ENCODE measurements around the gene MYOM1.

GRCh38 chr18:3074087-3074486 is 145.7 kb downstream of the MYOM1 start:
- TF ChIP-seq POLR2AphosphoS5 (IDR thresholded peaks at IDR 0.05) (no peak), CTCF (IDR thresholded peaks at IDR 0.05) (no peak), POLR2A (IDR thresholded peaks at IDR 0.05; ENCODE audit: low read depth) (no peak)

Data from esophagus muscularis mucosa (tissue), 3 donors.